Dedifferentiated amniotic fluid mesenchymal stem cell (primary cell): ENCODE data around the gene TAF1B.

Experiments used
- DNase-seq: peaks from one replicate; pipeline ENCODE4 v3.0.0-alpha.2; 2016; ENCODE audit errors: extremely low spot score

The TAF1B gene

GRCh38 chr2:9964334-9964980, 121.2 kb downstream of the TAF1B start:
- DNase-seq: no peak

- no peak for DNase-seq
Measured at GRCh38 chr2:9965119-9965822, 122.0 kb downstream of the TAF1B start.

- DNase-seq: no peak
Measured at GRCh38 chr2:9966491-9967022, 123.3 kb downstream of the TAF1B start.

GRCh38 chr2:9967053-9967775, 123.9 kb downstream of the TAF1B start:
- DNase-seq: no peak

GRCh38 chr2:9968553-9969497, 125.6 kb downstream of the TAF1B start:
- no peak for DNase-seq

- peak; percentile 54 for DNase-seq
Measured at GRCh38 chr2:9970200-9971044, 127.1 kb downstream of the TAF1B start.

- DNase-seq: no peak
Measured at GRCh38 chr2:9971105-9971818, 128.0 kb downstream of the TAF1B start.

- no peak for DNase-seq
Measured at GRCh38 chr2:9971890-9972289, 128.6 kb downstream of the TAF1B start.

- DNase-seq: no peak
Measured at GRCh38 chr2:9972621-9973479, 129.6 kb downstream of the TAF1B start.

- no peak for DNase-seq
Measured at GRCh38 chr2:9973690-9974089, 130.4 kb downstream of the TAF1B start.

GRCh38 chr2:9974343-9974742, 131.1 kb downstream of the TAF1B start:
- DNase-seq: no peak

- DNase-seq: no peak
Measured at GRCh38 chr2:9975328-9975727, 132.1 kb downstream of the TAF1B start.

GRCh38 chr2:9975805-9976447, 132.7 kb downstream of the TAF1B start:
- peak; percentile 81 for DNase-seq

GRCh38 chr2:9979977-9980376, 136.7 kb downstream of the TAF1B start:
- DNase-seq: no peak

- DNase-seq: no peak
Measured at GRCh38 chr2:9980520-9980919, 137.2 kb downstream of the TAF1B start.

GRCh38 chr2:9981655-9982054, 138.4 kb downstream of the TAF1B start:
- no peak for DNase-seq

- peak; percentile 59 for DNase-seq
Measured at GRCh38 chr2:9982248-9982647, 139.0 kb downstream of the TAF1B start.

- no peak for DNase-seq
Measured at GRCh38 chr2:9982891-9983290, 139.6 kb downstream of the TAF1B start.
